Progenitor cell of endocrine pancreas (in vitro differentiated cells): Measurements from ENCODE around the gene SERPINI1. TPM values are rescaled to one million over a fixed set of nuclear protein-coding genes. Genes with fewer than 3 reads are reported as not detected.
A peak's percentile ranks its signal among the peaks of the same experiment; 100 is the strongest.

Source experiments
- DNase-seq: peaks from one replicate; pipeline ENCODE4 v3.0.0; 2021; ENCODE audit warnings: low spot score; ENCODE audit not compliant: unreplicated experiment
- H3K27ac Mint-ChIP-seq: 2 replicates; pipeline ENCODE4 v1.8.0; 2021; ENCODE audit warnings: mild to moderate bottlenecking, moderate library complexity, mixed read lengths
- H3K27me3 Mint-ChIP-seq: 2 replicates; pipeline ENCODE4 v1.8.0; 2021; ENCODE audit warnings: mixed read lengths
- H3K36me3 Mint-ChIP-seq: 2 replicates; pipeline ENCODE4 v1.8.0; 2022; ENCODE audit warnings: mixed read lengths; ENCODE audit not compliant: insufficient read depth
- H3K4me1 Mint-ChIP-seq: 2 replicates; pipeline ENCODE4 v1.8.0; 2021; ENCODE audit warnings: low read depth, mixed read lengths
- H3K4me3 Mint-ChIP-seq: 2 replicates; pipeline ENCODE4 v1.8.0; 2021; ENCODE audit warnings: low read depth, mild to moderate bottlenecking, moderate library complexity, mixed read lengths
- H3K9me3 Mint-ChIP-seq: 2 replicates; pipeline ENCODE4 v1.8.0; 2021; ENCODE audit warnings: low read depth, mixed read lengths
- total RNA-seq: library from RNA; stranded (reverse); gene quantifications from 2 replicates; pipeline ENCODE4 v1.2.1, GENCODE V29; 2021
- TF ChIP-seq, protein P1 (sequence below): fragments of 200-600 bp; sonication (generic); IDR thresholded peaks from one replicate; pipeline ENCODE4 v1.5.0; 2021; ENCODE audit warnings: antibody characterized with exemption, mild to moderate bottlenecking; ENCODE audit not compliant: unreplicated experiment

SERPINI1 gene
- total RNA-seq, 1 donor from 2014 or later: 10.7 TPM

DNA sequence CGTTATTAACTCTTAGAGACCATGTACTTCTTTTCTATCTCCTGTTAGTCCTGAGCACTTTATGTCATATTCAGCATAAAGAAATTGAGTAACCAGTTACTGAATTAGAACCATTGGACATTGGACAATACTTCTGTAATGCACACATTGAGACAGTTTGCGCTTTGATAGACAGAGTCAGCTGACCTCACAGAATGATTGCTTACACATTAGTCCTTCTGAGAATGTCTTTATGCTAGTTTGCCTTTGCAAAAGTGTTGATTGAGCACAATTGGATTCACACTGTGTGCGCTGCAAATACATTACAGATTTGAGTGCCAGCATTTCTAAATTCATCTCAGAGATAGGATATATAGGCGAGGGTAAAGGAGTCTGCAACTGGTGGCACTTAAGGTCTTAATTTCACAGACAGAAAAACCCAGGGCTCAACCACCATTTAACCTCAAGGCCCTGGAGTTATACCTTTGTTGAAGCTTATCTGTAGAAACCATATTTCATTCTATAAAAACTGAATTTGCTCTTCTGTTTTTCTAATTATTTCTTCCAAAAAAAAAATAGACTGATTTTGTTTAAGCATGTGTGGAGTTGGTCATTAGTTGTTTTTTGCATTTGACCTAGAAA, 3.8 kb downstream of the SERPINI1 start:
- TF ChIP-seq, protein P1, sequence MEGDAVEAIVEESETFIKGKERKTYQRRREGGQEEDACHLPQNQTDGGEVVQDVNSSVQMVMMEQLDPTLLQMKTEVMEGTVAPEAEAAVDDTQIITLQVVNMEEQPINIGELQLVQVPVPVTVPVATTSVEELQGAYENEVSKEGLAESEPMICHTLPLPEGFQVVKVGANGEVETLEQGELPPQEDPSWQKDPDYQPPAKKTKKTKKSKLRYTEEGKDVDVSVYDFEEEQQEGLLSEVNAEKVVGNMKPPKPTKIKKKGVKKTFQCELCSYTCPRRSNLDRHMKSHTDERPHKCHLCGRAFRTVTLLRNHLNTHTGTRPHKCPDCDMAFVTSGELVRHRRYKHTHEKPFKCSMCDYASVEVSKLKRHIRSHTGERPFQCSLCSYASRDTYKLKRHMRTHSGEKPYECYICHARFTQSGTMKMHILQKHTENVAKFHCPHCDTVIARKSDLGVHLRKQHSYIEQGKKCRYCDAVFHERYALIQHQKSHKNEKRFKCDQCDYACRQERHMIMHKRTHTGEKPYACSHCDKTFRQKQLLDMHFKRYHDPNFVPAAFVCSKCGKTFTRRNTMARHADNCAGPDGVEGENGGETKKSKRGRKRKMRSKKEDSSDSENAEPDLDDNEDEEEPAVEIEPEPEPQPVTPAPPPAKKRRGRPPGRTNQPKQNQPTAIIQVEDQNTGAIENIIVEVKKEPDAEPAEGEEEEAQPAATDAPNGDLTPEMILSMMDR: no peak
- Mint-ChIP-seq H3K4me3 (no peak overlapping the region), H3K27me3 (no peaks in the 10 kb centered on the region), H3K36me3 (no peaks in the 10 kb centered on the region), H3K9me3 (no peaks in the 10 kb centered on the region), H3K27ac (no peak overlapping the region), H3K4me1 (peaks cover 16% of the 10 kb centered on the region)
- DNase-seq: no peak

DNA sequence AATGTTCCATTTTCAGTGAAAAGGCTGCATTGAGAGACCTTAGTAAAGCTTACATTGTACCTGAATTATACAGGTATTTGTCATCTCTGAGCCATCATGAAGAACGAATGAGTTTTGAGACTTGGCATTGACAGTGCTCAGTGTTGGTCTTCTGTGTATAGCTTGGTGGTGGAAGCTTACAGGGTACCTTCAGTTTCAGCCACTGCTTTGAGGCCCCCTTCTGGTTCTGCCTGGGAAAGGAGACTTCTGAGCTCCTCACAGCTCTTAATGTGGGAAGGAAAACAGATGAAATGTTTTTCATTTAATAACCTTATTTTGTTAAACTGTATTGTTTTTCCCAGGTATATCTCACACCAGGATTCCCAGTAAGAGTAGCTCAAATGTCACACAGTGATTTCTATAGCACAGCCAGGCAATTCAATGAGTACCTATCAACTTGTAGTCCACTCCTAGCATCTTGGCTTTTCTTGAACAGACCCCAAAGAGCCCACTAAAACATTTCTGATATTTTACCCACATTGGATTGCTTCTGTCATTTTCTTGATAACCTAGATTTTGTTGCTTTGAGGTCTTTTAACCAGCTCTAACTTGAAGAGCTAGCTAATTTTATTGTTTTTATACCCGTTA, 5.6 kb downstream of the SERPINI1 start:
- DNase-seq: no peak
- Mint-ChIP-seq H3K9me3 (peaks cover 10% of the 10 kb centered on the region), H3K27me3 (no peaks in the 10 kb centered on the region), H3K27ac (no peak overlapping the region), H3K36me3 (peaks cover 1% of the 10 kb centered on the region), H3K4me3 (no peak overlapping the region), H3K4me1 (peaks cover 16% of the 10 kb centered on the region)
- TF ChIP-seq, protein P1: peak; percentile 63

DNA sequence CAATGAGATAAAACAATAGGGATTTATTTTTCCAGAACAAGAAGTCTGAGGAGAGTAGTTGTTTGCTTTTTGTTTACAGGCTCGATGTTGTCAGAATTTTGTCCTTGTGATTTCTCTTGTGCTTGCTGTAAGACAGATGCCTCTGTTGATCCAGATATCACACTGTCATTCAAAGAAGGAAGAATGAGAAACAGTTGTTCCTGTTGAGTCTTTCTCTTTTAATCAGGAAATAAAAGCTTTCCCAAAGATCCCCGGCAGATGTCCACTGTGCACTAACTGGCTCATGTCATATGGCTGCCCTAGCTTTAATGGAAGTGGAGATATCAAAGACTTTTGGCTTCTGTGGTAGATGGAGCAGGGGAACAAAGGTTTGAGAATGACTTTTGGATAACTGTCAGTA, 6.8 kb downstream of the SERPINI1 start:
- no peaks in the 10 kb centered on the region for H3K27me3 Mint-ChIP-seq
- H3K9me3 Mint-ChIP-seq: peaks cover 15% of the 10 kb centered on the region
- no peak overlapping the region for H3K4me3 Mint-ChIP-seq
- DNase-seq: no peak
- peaks cover 1% of the 10 kb centered on the region for H3K36me3 Mint-ChIP-seq
- H3K4me1 Mint-ChIP-seq: peaks cover 15% of the 10 kb centered on the region
- TF ChIP-seq, protein P1: no peak
- no peak overlapping the region for H3K27ac Mint-ChIP-seq

DNA sequence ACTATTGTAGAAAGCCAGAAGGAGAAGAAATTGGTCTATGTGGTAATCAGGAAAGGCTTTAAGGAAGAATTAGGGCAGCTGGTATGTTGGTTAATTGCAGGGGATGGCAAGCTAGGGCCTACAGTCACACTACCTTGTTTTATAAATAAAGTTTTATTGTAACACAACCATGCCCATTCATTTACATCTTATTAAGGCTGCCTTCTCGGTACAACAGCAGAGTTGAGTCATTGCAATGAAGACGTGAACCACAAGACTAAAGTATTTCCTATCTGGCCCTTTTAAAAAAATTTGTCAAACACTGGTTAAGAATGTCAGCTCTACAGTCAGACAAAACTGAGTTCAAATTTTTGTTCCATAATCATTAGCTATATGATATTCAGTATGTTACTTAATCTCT, 8.3 kb downstream of the SERPINI1 start:
- Mint-ChIP-seq H3K9me3 (peaks cover 15% of the 10 kb centered on the region), H3K27ac (no peak overlapping the region), H3K4me3 (no peak overlapping the region), H3K36me3 (peaks cover 1% of the 10 kb centered on the region), H3K4me1 (peaks cover 25% of the 10 kb centered on the region), H3K27me3 (no peaks in the 10 kb centered on the region)
- TF ChIP-seq, protein P1: no peak
- no peak for DNase-seq

DNA sequence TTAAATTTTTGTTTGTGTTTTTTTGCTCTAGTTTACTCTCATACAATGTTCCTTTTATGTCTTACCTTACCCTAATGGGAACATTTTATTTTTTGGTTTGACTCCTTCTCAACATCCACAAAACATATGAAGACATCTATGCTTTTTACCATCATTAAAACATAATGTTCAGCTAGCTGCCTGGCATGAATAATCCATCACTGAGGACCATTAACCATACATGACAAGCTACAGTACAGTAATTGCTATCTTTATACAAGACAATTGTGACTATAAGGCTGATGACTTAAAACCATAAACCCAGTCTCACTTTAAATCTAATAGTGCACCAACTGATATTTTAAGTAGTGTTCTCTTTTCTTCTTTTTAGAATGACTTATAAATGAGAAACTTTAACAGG, 13.7 kb downstream of the SERPINI1 start:
- Mint-ChIP-seq H3K9me3 (peaks cover 15% of the 10 kb centered on the region), H3K27ac (peak overlapping the region; percentile 3), H3K27me3 (no peaks in the 10 kb centered on the region), H3K4me3 (no peak overlapping the region), H3K4me1 (peaks cover 20% of the 10 kb centered on the region), H3K36me3 (peaks cover 1% of the 10 kb centered on the region)
- TF ChIP-seq, protein P1: no peak
- DNase-seq: no peak
